ENCODE measurements around the gene ANK2. TPM values are rescaled to one million over a fixed set of nuclear protein-coding genes. Genes with fewer than 3 reads are reported as not detected.
"Not testable (repeated sequence)": the region's sequence is repeated elsewhere in the genome, so short reads cannot be mapped to it uniquely, and the experiment has no call there.

ANK2 gene
- total RNA-seq, 2 experiments from 2014 or later, result 1.5 to 1.9 TPM

- H3K36me3 Mint-ChIP-seq (ENCODE audit: low read depth), result no peaks in the 10 kb centered on the region
- H3K27ac Mint-ChIP-seq, result no peak overlapping the region
- H3K4me1 Mint-ChIP-seq, result no peaks in the 10 kb centered on the region
- no peaks in the 10 kb centered on the region for H3K9me3 Mint-ChIP-seq
- ChIA-PET POLR2A (no interaction called here), CTCF (no interaction called here)
- no peak for DNase-seq
- H3K27me3 Mint-ChIP-seq, result no peaks in the 10 kb centered on the region
- H3K4me3 Mint-ChIP-seq, result no peak overlapping the region
Measured at GRCh38 chr4:113059449-113060182, 10.2 kb downstream of the ANK2 start.

- POLR2A ChIA-PET, result no interaction called here
- H3K4me1 Mint-ChIP-seq, result no peaks in the 10 kb centered on the region
- no peak for DNase-seq
- H3K27me3 Mint-ChIP-seq, result no peaks in the 10 kb centered on the region
- no peaks in the 10 kb centered on the region for H3K36me3 Mint-ChIP-seq (ENCODE audit: low read depth)
- H3K4me3 Mint-ChIP-seq, result no peak overlapping the region
- CTCF ChIA-PET, result interaction anchor here (0.7 kb wide), 1 partner anchor 1588 kb away, joined by 4 read pairs; no protein-coding TSS in a partner anchor
- no peak overlapping the region for H3K27ac Mint-ChIP-seq
- H3K9me3 Mint-ChIP-seq, result no peaks in the 10 kb centered on the region
Measured at GRCh38 chr4:113060853-113061252, 11.4 kb downstream of the ANK2 start.

- Mint-ChIP-seq H3K36me3 (ENCODE audit: low read depth) (no peaks in the 10 kb centered on the region), H3K9me3 (no peaks in the 10 kb centered on the region), H3K4me1 (no peaks in the 10 kb centered on the region), H3K4me3 (no peak overlapping the region), H3K27me3 (peaks cover 3% of the 10 kb centered on the region), H3K27ac (no peak overlapping the region)
- POLR2A ChIA-PET, result no interaction called here
- CTCF ChIA-PET, result no interaction called here
- no peak for DNase-seq
Measured at GRCh38 chr4:113064244-113064643, 14.8 kb downstream of the ANK2 start.

GRCh38 chr4:113065629-113066028 is 16.2 kb downstream of the ANK2 start:
- no peak overlapping the region for H3K4me3 Mint-ChIP-seq
- CTCF ChIA-PET, result no interaction called here
- no peaks in the 10 kb centered on the region for H3K4me1 Mint-ChIP-seq
- no peaks in the 10 kb centered on the region for H3K36me3 Mint-ChIP-seq (ENCODE audit: low read depth)
- H3K27ac Mint-ChIP-seq, result no peak overlapping the region
- DNase-seq, result no peak
- peaks cover 3% of the 10 kb centered on the region for H3K27me3 Mint-ChIP-seq
- no peaks in the 10 kb centered on the region for H3K9me3 Mint-ChIP-seq
- POLR2A ChIA-PET, result no interaction called here

GRCh38 chr4:113068771-113069170 is 19.3 kb downstream of the ANK2 start:
- H3K36me3 Mint-ChIP-seq (ENCODE audit: low read depth); DNase-seq; H3K4me1 Mint-ChIP-seq; H3K9me3 Mint-ChIP-seq; CTCF ChIA-PET; H3K4me3 Mint-ChIP-seq; H3K27me3 Mint-ChIP-seq; H3K27ac Mint-ChIP-seq; POLR2A ChIA-PET: not testable (repeated sequence)

- no peak for DNase-seq
- H3K4me1 Mint-ChIP-seq, result no peaks in the 10 kb centered on the region
- no peaks in the 10 kb centered on the region for H3K9me3 Mint-ChIP-seq
- POLR2A ChIA-PET, result no interaction called here
- H3K27me3 Mint-ChIP-seq, result peaks cover 3% of the 10 kb centered on the region
- no peak overlapping the region for H3K27ac Mint-ChIP-seq
- no peaks in the 10 kb centered on the region for H3K36me3 Mint-ChIP-seq (ENCODE audit: low read depth)
- H3K4me3 Mint-ChIP-seq, result no peak overlapping the region
- CTCF ChIA-PET, result no interaction called here
Measured at GRCh38 chr4:113069212-113069892, 19.9 kb downstream of the ANK2 start.

GRCh38 chr4:113070755-113071154 is 21.3 kb downstream of the ANK2 start:
- ChIA-PET POLR2A (no interaction called here), CTCF (no interaction called here)
- Mint-ChIP-seq H3K36me3 (ENCODE audit: low read depth) (no peaks in the 10 kb centered on the region), H3K9me3 (no peaks in the 10 kb centered on the region), H3K4me1 (no peaks in the 10 kb centered on the region), H3K4me3 (no peak overlapping the region), H3K27me3 (peaks cover 3% of the 10 kb centered on the region), H3K27ac (no peak overlapping the region)
- no peak for DNase-seq

- Mint-ChIP-seq H3K9me3 (no peaks in the 10 kb centered on the region), H3K27me3 (peaks cover 3% of the 10 kb centered on the region), H3K36me3 (ENCODE audit: low read depth) (no peaks in the 10 kb centered on the region), H3K4me3 (no peak overlapping the region), H3K4me1 (no peaks in the 10 kb centered on the region), H3K27ac (no peak overlapping the region)
- CTCF ChIA-PET, result no interaction called here
- POLR2A ChIA-PET, result no interaction called here
- no peak for DNase-seq
Measured at GRCh38 chr4:113071274-113071673, 21.8 kb downstream of the ANK2 start.

- H3K4me1 Mint-ChIP-seq, result no peaks in the 10 kb centered on the region
- no peaks in the 10 kb centered on the region for H3K9me3 Mint-ChIP-seq
- ChIA-PET CTCF (no interaction called here), POLR2A (no interaction called here)
- no peak overlapping the region for H3K4me3 Mint-ChIP-seq
- peaks cover 2% of the 10 kb centered on the region for H3K27me3 Mint-ChIP-seq
- DNase-seq, result no peak
- H3K36me3 Mint-ChIP-seq (ENCODE audit: low read depth), result no peaks in the 10 kb centered on the region
- no peak overlapping the region for H3K27ac Mint-ChIP-seq
Measured at GRCh38 chr4:113071805-113072204, 22.4 kb downstream of the ANK2 start.

GRCh38 chr4:113073451-113074005 is 24.1 kb downstream of the ANK2 start:
- Mint-ChIP-seq H3K4me1 (no peaks in the 10 kb centered on the region), H3K27me3 (no peaks in the 10 kb centered on the region), H3K9me3 (no peaks in the 10 kb centered on the region), H3K36me3 (ENCODE audit: low read depth) (no peaks in the 10 kb centered on the region), H3K4me3 (no peak overlapping the region), H3K27ac (no peak overlapping the region)
- ChIA-PET CTCF (no interaction called here), POLR2A (no interaction called here)
- DNase-seq, result no peak

GRCh38 chr4:113077575-113077974 is 28.1 kb downstream of the ANK2 start:
- ChIA-PET POLR2A (no interaction called here), CTCF (no interaction called here)
- H3K4me1 Mint-ChIP-seq, result no peaks in the 10 kb centered on the region

GRCh38 chr4:113078066-113078465 is 28.6 kb downstream of the ANK2 start:
- H3K27me3 Mint-ChIP-seq, result no peaks in the 10 kb centered on the region
- no peak for DNase-seq
- CTCF ChIA-PET, result no interaction called here
- POLR2A ChIA-PET, result no interaction called here
- H3K4me3 Mint-ChIP-seq, result no peak overlapping the region
- no peaks in the 10 kb centered on the region for H3K9me3 Mint-ChIP-seq
- no peaks in the 10 kb centered on the region for H3K4me1 Mint-ChIP-seq
- H3K36me3 Mint-ChIP-seq (ENCODE audit: low read depth), result no peaks in the 10 kb centered on the region
- no peak overlapping the region for H3K27ac Mint-ChIP-seq

More at GRCh38 chr4:113077575-113077974, 28.1 kb downstream of the ANK2 start:
- Mint-ChIP-seq H3K4me3 (no peak overlapping the region), H3K27me3 (no peaks in the 10 kb centered on the region), H3K9me3 (no peaks in the 10 kb centered on the region), H3K36me3 (ENCODE audit: low read depth) (no peaks in the 10 kb centered on the region), H3K27ac (no peak overlapping the region)
- no peak for DNase-seq

- Mint-ChIP-seq H3K4me3 (no peak overlapping the region), H3K36me3 (ENCODE audit: low read depth) (no peaks in the 10 kb centered on the region), H3K9me3 (no peaks in the 10 kb centered on the region), H3K27me3 (no peaks in the 10 kb centered on the region), H3K4me1 (no peaks in the 10 kb centered on the region), H3K27ac (no peak overlapping the region)
- ChIA-PET POLR2A (no interaction called here), CTCF (no interaction called here)
- DNase-seq, result no peak
Measured at GRCh38 chr4:113080050-113080449, 30.6 kb downstream of the ANK2 start.

GRCh38 chr4:113080624-113081023 is 31.2 kb downstream of the ANK2 start:
- POLR2A ChIA-PET, result no interaction called here
- DNase-seq, result no peak
- no peak overlapping the region for H3K27ac Mint-ChIP-seq
- CTCF ChIA-PET, result interaction anchor here (0.6 kb wide), 1 partner anchor 299 kb away, joined by 3 read pairs; no protein-coding TSS in a partner anchor
- H3K36me3 Mint-ChIP-seq (ENCODE audit: low read depth), result no peaks in the 10 kb centered on the region
- no peaks in the 10 kb centered on the region for H3K9me3 Mint-ChIP-seq
- H3K4me3 Mint-ChIP-seq, result no peak overlapping the region
- H3K4me1 Mint-ChIP-seq, result no peaks in the 10 kb centered on the region
- H3K27me3 Mint-ChIP-seq, result no peaks in the 10 kb centered on the region
